PC-9 (cell line): ENCODE results near the gene REG3G.

Experiments
- EZH2 ChIP-seq: fragments of 200-600 bp; sonication (generic); IDR thresholded peaks from 2 replicates; pipeline ENCODE4 v1.8.0; 2017; ENCODE audit warnings: antibody characterized with exemption, low read depth
- TF ChIP-seq, protein P1 (sequence below): fragments of 200-600 bp; sonication (generic); conservative IDR thresholded peaks from 2 replicates; pipeline ENCODE4 v1.6.1; 2017; ENCODE audit warnings: mixed run types, antibody characterized with exemption, mild to moderate bottlenecking, moderate library complexity

DNA sequence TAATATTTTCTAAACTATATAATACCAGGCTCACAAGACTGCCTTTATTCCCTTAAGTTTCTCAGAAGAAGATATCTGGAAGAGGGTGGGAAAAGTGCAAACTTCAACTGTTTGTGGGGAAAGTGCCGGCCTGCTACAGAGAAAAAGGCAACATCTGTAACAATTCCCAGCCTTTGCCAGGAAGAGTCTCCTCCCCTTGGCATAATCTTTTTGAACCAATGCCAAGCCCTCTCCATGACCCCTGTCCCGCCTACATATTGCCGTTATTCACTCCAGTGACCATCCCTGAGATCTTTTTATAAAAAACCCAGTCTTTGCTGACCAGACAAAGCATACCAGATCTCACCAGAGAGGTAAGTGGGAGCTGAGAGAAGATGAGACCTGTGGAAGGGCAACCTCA is at the start of gene REG3G:
- TF ChIP-seq, protein P1, sequence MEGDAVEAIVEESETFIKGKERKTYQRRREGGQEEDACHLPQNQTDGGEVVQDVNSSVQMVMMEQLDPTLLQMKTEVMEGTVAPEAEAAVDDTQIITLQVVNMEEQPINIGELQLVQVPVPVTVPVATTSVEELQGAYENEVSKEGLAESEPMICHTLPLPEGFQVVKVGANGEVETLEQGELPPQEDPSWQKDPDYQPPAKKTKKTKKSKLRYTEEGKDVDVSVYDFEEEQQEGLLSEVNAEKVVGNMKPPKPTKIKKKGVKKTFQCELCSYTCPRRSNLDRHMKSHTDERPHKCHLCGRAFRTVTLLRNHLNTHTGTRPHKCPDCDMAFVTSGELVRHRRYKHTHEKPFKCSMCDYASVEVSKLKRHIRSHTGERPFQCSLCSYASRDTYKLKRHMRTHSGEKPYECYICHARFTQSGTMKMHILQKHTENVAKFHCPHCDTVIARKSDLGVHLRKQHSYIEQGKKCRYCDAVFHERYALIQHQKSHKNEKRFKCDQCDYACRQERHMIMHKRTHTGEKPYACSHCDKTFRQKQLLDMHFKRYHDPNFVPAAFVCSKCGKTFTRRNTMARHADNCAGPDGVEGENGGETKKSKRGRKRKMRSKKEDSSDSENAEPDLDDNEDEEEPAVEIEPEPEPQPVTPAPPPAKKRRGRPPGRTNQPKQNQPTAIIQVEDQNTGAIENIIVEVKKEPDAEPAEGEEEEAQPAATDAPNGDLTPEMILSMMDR: no peak
- TF ChIP-seq EZH2: no peak
